ENCODE data around the gene GSDME.
A peak's percentile ranks its signal among the peaks of the same experiment; 100 is the strongest.

GSDME gene

DNA sequence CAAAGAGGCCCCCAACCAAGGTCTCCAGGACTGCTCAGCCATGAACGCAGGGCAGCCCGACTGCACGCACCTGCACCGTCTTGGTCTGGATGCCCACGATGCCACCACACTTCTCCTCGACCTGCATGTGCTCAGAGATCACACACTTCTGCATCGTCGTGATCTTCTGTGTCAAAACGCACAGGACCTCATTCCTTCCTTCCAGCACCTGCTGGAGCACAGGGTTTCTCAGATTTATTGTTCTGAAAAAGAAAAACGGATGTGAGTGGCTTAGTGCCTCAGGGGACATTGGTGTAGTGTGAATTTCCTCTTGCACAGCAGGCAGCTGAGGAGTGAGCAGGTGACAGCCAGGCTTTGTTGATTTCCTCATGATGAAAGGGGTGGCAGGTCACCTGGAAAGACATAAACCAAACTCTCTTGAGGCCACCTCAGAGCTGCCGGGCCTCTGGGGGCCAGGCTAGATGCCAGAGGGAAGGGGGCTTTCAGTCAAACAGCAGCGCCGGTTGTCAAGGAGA lies 38.2 kb downstream of the GSDME start:
- no peak for DNase-seq

DNA sequence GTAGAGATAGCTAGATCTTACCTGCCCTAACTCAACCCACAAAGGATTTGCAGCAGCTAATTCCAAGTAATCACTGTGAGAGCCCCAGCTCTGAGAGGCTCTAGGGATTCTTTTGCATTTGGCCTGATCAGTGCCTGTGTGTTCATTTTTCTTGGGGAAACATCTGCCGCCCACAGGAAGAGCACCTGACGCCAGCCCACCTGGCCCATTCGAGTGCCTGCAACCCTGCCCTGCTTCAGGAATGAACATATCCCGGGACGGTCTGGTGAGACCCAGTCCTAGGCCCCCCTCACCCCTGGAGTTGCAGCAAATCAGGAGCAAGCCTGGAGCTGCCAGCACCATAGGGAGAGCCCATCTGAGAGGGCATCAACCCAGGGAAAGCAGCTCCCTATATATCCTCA lies 38.8 kb downstream of the GSDME start:
- DNase-seq: no peak

DNA sequence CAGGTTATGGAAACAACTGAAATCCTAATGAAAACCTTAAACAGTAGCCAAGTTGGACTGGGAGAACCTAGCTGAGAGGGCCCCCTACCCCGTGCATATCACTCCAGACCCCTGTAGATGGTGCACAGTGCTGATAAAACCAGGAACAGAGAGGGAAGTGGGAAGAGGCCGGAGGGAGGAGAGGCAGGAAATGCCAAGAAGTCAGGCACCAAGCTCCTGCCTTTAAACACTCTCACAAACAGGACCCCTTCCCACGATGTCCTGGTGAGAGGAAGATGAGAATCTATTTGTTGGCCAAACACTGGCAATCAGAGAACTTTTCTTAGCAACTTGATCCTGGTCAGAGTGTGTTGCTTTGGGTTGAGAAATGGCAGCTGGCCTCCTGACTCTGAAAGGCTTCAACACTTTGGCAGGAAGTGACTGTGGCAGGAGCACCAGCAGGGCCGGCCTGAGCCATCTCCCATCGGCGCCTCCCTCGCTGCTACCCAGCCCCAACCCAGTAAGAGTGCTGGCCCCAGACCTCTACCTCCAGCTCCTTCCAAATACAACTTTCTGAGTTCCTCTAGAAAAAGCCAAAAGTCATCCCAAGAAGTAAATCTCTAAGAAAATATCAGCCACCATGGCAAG lies 39.5 kb downstream of the GSDME start:
- peak; percentile 45 for DNase-seq

DNA sequence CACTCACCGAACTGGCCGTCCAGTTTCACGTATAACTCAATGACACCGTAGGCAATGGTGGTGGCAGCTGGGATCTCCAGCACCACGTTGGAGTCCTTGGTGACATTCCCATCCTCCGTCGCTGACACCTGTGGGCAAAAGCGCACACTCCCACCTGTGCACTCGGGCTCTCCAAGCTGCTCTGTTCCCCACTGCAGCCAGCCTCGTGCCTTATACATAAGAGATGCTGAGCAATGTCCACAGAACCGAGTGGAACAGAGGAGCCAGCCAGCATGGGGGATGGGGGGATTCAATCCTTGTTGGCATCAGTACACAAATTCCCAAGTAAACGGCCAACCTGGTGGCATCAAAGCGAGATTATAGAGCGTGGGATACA lies 40.0 kb downstream of the GSDME start:
- DNase-seq: no peak

- no peak for DNase-seq
Measured at GRCh38 chr7:24716480-24717246, 40.6 kb downstream of the GSDME start.

GRCh38 chr7:24715661-24716479 lies 41.4 kb downstream of the GSDME start:
- peak; percentile 42 for DNase-seq

DNA sequence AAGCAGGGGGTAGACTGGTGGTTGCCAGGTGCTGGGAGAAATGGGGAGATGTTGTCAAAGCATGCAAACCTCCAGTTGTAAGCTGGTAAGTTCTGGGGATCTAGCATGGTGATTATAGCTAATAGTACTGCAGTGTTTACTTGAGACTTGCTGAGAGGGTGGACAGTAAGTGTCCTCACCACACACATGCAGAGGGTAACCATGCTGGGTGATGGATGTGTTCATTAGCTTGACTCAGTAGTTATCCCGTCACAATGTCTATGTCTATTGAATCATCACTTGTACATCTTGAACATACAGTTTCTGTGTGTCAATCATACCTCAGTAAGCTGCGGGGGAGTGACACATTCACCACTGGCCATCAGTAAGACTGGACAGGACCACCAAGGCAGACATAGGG lies 42.1 kb downstream of the GSDME start:
- no peak for DNase-seq

DNA sequence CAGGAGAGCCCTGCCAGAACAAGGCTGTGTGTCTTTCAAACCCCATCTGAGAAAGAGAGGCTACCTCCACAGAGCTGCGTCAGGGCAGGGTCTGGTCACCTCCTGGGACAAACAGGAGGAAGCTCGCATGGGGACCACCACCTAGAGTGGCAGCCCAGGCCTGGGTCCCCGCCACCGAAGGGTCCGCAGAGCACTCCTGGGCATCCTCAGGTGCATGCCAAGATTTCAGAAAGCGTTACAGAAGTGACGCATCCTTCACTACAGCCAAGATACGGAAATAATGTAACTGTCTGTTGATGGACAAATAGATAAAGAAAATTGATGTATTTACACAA lies 42.6 kb downstream of the GSDME start:
- DNase-seq: no peak

DNA sequence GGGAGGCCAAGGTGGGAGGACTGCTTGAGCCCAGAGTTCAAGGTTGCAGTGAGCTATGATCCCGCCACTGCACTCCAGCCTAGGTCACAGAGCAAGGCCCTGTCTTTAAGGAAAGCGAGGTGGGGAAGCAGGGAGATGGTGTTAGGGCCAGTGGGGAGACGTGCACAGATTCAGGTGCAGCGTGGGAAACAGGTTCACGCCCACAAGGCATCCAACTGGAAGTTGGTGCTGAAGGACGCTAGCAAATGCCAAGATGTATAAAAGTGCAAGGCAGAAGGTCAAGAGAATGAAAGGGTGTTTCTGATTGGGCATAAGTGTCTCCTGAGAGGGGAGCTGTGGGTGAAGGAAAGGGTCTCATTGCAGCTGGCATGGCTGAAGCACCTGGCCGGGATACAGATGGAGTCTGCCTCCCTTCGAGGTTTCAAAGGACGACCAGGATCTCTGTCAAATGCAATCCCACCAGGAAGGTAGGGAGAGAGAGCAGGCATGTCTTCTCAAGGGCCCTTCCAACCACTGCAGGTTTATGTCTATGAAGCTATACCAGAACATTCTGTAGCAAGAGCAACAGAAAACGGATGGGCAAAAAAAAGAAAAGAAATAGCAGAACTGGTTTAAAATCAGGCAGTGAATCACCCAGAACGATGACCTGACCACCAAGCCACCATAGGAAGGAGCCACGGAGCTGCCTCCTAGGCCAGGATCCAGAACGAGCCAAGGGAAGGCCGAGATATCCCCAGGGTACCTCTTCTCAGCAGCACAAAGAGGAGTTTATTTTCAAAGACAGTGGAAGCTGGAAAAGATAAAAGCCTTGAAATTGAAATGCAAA lies 43.2 kb downstream of the GSDME start:
- DNase-seq: no peak

GRCh38 chr7:24713039-24713793 lies 44.0 kb downstream of the GSDME start:
- no peak for DNase-seq

DNA sequence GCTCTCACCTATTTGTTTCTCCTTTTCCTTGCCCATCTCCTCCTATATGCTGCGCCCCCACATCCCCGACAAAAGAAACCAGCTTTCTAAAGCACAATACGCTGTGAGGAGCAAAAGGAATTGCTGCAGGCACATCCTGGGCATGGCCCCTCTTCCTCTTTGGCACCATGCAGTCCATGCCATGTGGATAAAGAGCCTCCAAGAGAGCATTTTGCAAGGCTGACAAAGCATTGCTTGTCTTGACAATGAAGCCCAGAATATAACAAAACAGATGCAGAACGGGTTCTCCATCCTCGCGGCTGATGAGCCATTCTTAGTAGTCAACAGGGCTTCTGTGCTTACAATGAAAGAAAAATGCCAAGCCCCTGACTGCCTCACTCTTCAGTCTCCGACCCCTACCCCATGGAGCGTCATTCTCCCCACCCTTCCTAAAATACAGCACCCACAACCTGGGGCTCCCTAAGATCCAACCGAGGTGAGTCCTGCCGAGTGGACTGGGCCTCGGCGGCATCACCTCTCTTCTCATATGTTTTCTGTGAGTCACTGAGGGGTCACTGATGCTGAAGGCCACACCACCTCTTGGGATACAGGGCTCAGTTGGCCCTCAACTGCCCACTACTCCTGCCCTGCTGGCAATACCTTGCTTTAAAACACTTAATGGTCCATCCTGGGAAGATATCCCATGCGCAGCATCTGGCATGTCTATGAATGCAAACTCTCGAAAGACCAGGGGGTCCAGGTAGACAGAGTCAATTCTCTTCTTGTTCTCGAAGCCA lies 47.5 kb downstream of the GSDME start:
- no peak for DNase-seq

- DNase-seq: no peak
Measured at GRCh38 chr7:24709051-24709450, 48.2 kb downstream of the GSDME start.

GRCh38 chr7:24707988-24708615 lies 49.2 kb downstream of the GSDME start:
- no peak for DNase-seq

- DNase-seq: no peak
Measured at GRCh38 chr7:24706211-24707170, 50.8 kb downstream of the GSDME start.

- DNase-seq: no peak
Measured at GRCh38 chr7:24705461-24705954, 51.8 kb downstream of the GSDME start.

- DNase-seq: no peak
Measured at GRCh38 chr7:24704311-24704710, 53.0 kb downstream of the GSDME start.

- DNase-seq: peak; percentile 90
Measured at GRCh38 chr7:24703296-24703695, 54.0 kb downstream of the GSDME start.

- DNase-seq: peak; percentile 86
Measured at GRCh38 chr7:24702755-24703154, 54.5 kb downstream of the GSDME start.

All from NCI-H226 (cell line).